ENCODE results near the gene IGFBPL1.

GRCh38 chr9:38368731-38369130 lies 55.5 kb downstream of the IGFBPL1 start:
- TF ChIP-seq EP300 (IDR thresholded peaks at IDR 0.05; ENCODE audit: borderline replicate concordance) = no peak
- TF ChIP-seq, protein P1, sequence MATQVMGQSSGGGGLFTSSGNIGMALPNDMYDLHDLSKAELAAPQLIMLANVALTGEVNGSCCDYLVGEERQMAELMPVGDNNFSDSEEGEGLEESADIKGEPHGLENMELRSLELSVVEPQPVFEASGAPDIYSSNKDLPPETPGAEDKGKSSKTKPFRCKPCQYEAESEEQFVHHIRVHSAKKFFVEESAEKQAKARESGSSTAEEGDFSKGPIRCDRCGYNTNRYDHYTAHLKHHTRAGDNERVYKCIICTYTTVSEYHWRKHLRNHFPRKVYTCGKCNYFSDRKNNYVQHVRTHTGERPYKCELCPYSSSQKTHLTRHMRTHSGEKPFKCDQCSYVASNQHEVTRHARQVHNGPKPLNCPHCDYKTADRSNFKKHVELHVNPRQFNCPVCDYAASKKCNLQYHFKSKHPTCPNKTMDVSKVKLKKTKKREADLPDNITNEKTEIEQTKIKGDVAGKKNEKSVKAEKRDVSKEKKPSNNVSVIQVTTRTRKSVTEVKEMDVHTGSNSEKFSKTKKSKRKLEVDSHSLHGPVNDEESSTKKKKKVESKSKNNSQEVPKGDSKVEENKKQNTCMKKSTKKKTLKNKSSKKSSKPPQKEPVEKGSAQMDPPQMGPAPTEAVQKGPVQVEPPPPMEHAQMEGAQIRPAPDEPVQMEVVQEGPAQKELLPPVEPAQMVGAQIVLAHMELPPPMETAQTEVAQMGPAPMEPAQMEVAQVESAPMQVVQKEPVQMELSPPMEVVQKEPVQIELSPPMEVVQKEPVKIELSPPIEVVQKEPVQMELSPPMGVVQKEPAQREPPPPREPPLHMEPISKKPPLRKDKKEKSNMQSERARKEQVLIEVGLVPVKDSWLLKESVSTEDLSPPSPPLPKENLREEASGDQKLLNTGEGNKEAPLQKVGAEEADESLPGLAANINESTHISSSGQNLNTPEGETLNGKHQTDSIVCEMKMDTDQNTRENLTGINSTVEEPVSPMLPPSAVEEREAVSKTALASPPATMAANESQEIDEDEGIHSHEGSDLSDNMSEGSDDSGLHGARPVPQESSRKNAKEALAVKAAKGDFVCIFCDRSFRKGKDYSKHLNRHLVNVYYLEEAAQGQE (IDR thresholded peaks at IDR 0.05; ENCODE audit: low read depth) = no peak
- TF ChIP-seq EGR1 (IDR thresholded peaks at IDR 0.05) = no peak
- TF ChIP-seq MAX (IDR thresholded peaks at IDR 0.05) = no peak
- TF ChIP-seq CREB1 (IDR thresholded peaks at IDR 0.05; ENCODE audit: low read depth) = no peak
- no peak for TF ChIP-seq RAD21 (IDR thresholded peaks at IDR 0.05; ENCODE audit: low read depth)
- TF ChIP-seq TAF1 (IDR thresholded peaks at IDR 0.05; ENCODE audit: low read depth) = no peak
- TF ChIP-seq YY1 (IDR thresholded peaks at IDR 0.05; ENCODE audit: low read depth) = no peak
- no peak for TF ChIP-seq NFIC (IDR thresholded peaks at IDR 0.05)
- no peak for TF ChIP-seq CEBPB (IDR thresholded peaks at IDR 0.05)
- TF ChIP-seq TCF12 (IDR thresholded peaks at IDR 0.05; ENCODE audit: low read depth) = no peak
